ENCODE data around the gene ELMO1.

ELMO1 gene

DNA sequence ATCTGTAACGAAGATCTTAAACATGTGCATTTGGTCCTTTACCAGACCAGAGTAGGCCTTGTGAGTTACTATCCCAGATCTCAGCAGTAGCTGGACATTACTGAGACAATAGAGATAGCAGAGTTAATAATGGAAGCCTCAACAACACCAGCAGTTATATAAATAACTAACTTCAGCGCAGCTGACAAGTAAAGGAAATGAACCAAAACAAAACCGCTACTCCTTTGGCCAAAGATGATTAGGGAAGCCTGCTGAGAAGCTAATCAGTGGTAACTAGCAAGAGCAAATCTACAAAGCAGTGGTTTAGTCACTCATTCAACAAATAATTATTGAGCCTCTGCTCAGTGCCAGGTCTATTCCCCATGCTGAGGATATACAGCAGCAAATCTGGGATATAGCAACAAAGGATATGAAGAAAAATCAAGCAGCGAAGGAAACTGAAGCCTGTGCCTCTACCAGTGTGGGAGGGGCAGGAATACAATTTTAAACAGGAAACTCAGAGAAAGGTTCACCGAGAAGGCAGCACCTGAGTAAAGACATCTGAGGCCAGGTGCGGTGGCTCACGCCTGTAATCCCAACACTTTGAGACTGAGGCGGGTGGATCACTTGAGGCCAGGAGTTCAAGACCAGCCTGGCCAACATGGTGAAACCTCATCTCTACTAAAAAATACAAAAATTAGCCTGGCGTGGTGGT is 103.6 kb downstream of the ELMO1 start:
- DNase-seq (ENCODE audit: low spot score) = no peak

GRCh38 chr7:37342688-37343471 is 105.8 kb downstream of the ELMO1 start:
- DNase-seq (ENCODE audit: low spot score) = no peak

DNA sequence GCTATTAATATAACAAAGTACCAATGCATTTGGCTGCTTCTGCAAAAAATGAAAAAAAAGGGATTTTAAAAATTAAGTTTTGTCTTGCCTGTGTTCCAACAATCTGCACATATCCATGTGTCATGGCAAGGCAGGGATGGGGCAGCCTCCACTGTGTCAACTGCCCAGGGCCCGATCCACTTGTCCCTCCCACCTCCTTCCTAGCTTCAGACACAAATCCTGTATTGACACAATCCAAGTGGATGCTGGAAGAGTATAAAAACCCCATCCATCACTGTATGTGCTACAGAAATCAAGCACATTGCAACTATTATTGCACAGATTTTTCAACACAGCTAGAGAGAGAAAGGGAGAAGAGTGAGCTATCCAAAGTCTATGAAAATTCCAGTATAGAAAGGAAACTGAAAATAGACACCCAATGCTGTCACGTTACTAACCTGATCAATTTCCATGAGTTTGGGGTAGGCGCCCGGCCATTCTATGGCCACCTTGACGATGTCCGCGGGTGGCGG is 106.4 kb downstream of the ELMO1 start:
- no peak for DNase-seq (ENCODE audit: low spot score)

DNA sequence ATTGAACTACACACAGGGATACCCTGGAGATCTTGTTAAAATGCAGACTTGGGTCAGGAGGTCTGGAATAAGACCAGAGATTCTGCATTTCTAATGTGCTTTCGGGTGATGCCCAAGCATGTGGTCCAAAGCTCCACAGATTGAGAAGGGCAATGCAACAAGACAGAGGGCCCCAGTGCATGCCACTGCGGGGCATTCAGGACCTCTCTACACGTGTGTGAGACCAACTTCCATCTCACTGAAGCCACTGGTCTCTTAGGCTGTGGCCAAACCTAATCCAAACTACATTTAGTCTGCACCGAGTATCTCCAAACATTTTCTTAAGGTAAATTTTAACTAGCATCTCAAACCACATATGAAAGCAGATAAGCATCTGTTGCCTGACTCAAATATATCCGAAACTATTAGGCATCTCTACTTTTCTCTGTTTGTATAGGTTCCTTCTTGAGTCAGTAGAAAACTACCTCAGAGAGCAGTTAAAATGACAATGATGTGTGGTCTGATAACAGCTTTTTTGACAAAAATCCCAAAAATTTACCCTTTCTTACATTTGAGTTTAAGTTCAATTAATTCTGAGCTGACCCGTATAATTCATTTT is 107.5 kb downstream of the ELMO1 start:
- DNase-seq (ENCODE audit: low spot score) = no peak

DNA sequence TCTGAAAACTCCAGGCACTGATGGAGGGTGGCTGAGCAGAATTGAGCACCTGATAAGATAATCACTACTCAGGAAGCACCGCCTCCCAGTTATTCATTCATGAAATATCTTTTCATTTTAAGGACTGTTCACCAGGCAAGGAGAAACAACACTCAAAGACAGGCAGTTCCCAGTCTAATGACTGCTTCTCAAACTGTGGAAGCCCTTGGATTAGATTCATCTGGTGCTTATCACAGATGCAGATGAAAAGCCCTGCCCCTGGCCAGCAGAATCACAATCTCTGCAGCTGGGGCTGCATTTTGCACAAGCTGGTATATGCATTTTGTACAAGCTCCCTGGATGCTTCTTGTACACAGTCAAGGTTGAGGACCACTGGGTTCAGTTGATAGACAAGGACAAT is 109.7 kb downstream of the ELMO1 start:
- DNase-seq (ENCODE audit: low spot score) = no peak

DNA sequence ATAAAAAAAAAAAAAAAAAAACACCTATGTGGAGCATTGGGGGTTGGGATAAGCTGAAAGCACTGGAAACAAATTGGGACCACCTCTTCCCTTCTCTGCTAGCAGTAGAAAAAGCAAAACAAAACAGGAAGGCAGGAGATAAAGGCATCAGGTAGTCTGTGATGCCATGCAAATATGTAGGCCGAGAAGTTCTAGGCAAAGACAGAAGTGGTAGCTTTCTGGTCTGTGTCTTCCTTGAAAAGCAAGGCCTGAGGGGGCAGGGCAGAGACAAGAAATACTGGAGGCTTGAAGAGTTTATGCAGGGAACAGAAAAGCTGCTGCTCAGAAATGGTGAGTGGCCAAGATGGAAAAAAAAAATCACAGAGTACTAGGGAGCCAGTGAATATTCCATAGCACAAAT is 111.1 kb downstream of the ELMO1 start:
- no peak for DNase-seq (ENCODE audit: low spot score)

GRCh38 chr7:37336259-37336658 is 112.4 kb downstream of the ELMO1 start:
- no peak for DNase-seq (ENCODE audit: low spot score)

- no peak for DNase-seq (ENCODE audit: low spot score)
These were observed 115.6 kb downstream of the ELMO1 start for GRCh38 chr7:37333075-37333474.

GRCh38 chr7:37332243-37333016 is 116.2 kb downstream of the ELMO1 start:
- no peak for DNase-seq (ENCODE audit: low spot score)

GRCh38 chr7:37330775-37331174 is 117.9 kb downstream of the ELMO1 start:
- DNase-seq (ENCODE audit: low spot score) = no peak

DNA sequence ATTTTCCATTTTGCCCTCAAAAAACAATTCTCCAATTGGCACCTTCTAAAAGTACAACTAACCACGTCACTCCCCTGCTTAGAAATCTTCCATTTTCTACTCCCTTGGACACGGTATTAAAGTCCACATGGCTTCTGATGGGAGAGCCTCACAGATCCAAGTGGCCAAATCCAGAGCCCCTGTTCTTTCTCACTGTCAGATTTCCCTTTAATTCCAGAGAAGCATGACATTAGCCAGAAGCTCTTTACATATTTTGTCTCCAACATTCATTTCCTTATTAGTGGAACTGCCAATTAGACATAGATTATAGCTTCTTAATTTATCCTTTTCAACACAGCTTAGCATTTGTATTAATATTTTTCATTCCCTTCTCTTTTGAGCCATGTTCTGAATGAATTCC is 118.7 kb downstream of the ELMO1 start:
- DNase-seq (ENCODE audit: low spot score) = no peak

DNA sequence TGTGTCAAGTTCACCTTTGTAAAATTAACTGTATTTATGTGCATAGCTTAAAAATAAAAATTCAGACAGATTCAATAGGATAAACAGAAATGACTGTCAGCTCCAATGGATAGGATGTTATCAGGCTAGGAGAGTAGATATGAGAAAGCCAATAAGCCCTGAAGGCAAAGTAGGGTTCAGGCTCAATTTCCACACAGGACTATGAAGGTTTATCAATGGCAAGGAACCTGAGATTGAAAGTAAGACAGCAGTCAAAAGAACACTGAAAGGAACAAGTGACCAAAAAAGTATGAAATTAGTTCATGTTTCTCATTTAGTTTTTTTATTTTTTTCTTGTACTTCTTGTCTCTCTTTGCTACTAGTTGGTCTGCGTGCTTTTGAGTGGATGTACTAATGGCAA is 121.4 kb downstream of the ELMO1 start:
- DNase-seq (ENCODE audit: low spot score) = no peak

- no peak for DNase-seq (ENCODE audit: low spot score)
These were observed 124.7 kb downstream of the ELMO1 start for GRCh38 chr7:37323966-37324365.

GRCh38 chr7:37322831-37323230 is 125.8 kb downstream of the ELMO1 start:
- DNase-seq (ENCODE audit: low spot score) = no peak

DNA sequence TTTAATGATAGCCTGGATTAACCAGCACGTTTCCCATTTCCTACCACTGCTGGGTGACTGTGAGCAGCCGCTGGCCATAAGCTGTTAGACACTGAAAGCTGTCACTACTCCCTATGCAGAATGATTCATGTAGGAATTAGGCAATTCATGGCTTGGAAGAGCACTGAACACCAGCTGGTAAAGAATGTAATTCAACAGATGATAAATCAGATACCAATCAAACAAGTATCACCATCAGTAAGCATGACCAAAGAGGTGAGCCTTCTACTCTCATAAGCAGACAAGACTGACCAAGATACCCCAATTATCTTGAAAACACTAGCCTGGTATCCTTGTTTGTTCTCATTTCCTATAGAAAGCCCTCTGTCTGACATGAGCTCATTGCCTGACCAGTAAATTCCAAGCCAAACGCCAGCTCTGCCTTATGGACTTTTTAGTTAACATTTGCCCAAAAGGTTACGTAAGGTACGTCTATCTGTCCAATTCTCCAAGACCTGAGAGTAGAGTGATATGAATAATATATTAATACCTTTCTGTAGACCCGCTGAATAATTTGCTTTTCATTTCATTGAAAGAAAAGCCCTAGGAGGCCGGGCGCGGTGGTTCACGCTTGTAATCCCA is 127.7 kb downstream of the ELMO1 start:
- DNase-seq (ENCODE audit: low spot score) = no peak

DNA sequence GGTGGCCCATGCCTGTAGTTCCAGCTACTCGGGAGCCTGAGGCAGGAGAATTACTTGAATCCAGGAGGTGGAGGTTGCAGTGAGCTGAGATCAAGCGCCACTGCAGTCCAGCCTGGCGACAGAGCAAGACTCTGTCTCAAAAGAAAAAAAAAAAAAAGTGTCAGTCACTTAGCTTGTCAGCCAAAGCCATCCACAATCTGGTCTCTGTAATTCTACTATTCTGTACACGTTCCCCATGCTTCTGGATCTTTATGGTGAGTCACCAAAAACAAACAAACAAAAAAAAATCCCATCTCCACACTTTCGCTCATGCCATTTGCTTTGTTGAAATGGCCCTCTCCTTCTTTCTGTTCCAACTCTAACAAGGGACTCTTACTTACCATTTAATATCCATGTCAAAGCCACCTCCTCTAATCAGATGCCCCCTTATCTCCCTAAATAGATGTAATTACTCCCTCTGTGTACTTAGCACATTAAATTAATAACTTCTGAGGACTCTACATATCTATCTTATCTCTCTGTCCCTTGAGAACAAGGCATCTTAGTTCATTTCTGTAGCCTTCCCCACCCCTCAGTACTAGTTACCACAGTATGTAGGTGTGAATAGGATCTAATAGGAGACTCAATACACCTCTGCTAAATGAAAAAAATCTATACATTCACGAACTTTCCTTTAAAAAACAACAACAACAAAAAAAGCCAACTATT is 128.4 kb downstream of the ELMO1 start:
- no peak for DNase-seq (ENCODE audit: low spot score)

DNA sequence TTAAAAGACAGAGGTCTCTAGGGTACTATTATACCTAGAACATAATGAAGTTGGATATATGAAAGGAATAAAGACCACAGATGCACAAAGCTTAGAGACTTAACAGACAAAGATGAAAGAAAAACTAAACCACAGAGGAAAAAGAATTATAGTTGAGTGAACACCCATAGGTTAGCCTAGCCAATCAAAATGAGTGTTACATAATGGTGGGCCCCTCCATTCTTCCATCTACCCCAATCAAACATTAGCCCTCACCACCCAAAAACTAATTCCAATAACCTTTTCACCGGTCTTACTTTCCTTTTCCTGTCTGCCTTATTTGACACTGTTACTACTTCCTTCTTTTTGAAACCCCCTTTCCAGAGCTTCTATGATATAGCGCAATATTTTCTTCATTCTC is 130.1 kb downstream of the ELMO1 start:
- no peak for DNase-seq (ENCODE audit: low spot score)

DNA sequence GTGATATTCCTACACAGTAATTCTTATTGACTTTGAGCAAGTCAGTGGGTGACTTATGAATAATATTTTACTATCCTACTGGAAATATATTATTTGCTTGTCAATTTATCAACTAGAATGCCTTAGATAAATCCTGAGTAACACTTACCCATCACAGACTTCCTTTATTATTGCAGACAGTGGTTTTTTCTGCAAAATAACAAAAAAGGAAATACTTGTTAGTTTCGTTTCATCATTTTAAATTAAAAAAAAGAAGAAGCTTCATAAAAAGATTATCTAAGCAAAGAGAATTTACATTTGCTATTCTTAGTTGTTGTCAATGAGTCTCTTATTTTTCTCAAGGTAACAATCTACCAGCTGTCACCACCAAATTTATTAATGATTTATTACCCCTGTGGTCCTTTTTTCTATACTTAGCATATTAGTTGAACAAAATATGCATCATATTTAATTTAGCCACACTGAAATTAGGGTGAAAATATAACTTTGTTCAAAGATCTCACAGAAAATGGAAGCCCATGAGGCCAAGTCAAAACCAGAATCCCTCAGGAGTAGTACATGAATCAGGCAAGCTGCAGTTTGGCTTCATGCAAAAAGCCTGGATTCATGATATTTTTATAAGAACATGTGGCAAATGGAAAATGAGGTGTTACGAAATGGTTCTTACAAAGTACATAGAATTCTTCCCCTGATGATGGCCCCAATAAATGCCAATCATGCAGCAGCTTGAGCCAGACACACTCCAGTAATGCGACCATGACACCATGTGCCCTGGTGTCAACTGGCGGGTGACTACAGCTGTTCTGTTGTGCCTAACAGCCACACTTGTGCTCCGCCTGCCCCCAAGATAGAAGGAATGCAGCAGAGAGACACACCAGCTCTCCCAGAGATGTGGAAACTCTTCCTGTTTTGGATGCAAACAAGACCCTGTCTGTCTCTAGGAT is 132.6 kb downstream of the ELMO1 start:
- no peak for DNase-seq (ENCODE audit: low spot score)

- DNase-seq (ENCODE audit: low spot score) = no peak
These were observed 136.1 kb downstream of the ELMO1 start for GRCh38 chr7:37312608-37313007.

DNA sequence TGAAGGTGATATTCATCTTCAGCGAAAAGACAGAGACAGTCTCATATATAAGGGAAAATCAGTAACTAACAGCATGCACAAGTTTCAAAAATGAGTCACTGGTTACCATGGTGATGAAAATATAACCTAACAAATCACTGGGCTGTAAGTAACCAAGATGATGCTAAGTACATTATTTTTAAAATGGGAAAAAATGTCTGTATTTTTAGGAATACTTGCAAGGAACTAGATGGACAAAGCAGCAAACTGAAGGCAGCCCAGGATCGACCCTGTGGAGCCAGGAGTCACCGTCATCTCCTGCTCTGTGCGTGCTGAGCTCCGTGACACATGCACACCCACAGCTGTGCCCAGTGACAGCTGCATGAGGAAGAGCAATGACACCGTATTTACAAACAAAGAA is 137.3 kb downstream of the ELMO1 start:
- no peak for DNase-seq (ENCODE audit: low spot score)

Measured in AG20443 (cell line).